HG02970 (cell line): ENCODE data around the gene SMAP2.
"Not testable (repeated sequence)": the region's sequence is repeated elsewhere in the genome, so short reads cannot be mapped to it uniquely, and the experiment has no call there.

Experiments used
- ATAC-seq: cut with Tn5 transposase; IDR thresholded peaks from one replicate; pipeline ENCODE4 v1.9.1; 2021; ENCODE audit warnings: mild to moderate bottlenecking, moderate library complexity, moderate number of reproducible peaks; ENCODE audit not compliant: unreplicated experiment, low FRiP score

Gene SMAP2

DNA sequence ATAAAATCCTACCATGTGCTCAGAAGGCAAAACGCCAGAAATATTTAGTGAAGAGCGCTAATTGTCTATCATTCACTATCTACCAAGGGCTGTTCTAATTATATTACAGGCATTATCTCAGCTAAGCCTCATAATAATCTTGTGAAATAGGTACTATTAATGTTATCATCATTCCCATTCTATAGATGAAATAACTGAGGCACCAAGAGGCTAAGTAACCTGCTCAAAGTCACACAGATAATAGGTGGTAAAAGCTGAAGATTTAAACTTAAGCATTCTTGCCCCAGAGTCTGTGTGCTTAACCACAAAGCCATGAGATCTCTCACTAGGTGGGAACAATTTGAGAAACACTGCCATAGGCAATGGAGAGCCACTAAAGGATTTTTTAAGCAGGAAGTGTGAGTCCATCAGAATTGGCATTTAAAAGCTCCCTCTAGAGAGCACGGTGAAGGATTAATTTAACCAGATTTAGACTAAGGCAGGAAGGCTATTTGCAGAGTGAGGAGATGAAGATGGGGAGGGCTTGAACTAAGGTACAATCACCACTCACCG, 1.7 kb upstream of the SMAP2 start:
- ATAC-seq = no peak

DNA sequence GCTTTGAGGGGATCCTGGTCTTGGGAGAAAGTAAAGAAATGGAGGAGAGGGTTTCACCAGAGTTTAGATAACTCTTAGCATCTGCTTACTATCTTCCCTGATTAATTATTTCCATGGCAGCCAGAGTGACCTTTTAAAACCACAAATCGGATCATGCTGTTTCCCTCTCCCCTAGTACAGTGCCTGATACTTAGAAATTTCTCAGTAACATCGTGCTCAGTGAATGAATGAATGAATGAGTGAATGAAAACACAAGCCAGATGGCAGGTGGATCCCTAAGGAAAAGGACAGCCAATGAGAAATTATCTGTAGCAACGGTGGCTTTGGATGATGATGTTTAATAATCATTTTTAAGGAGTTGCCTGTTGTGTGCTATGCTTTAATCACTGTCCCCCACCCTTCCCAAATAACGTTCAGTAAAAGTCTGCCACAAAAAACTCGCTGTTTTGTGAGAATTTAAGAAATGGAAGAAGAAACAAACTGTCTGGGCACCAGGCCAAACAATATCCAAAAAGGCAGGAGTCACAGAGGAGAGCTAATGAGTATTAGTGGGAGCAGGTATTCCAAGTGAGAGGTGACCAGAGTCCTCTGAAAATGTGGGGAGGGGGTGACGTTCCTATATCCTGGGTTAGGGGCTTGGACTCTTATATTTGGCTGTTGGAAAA, 737 bp upstream of the SMAP2 start:
- ATAC-seq = no peak

GRCh38 chr1:40377512-40377911, 4.0 kb downstream of the SMAP2 start:
- no peak for ATAC-seq

DNA sequence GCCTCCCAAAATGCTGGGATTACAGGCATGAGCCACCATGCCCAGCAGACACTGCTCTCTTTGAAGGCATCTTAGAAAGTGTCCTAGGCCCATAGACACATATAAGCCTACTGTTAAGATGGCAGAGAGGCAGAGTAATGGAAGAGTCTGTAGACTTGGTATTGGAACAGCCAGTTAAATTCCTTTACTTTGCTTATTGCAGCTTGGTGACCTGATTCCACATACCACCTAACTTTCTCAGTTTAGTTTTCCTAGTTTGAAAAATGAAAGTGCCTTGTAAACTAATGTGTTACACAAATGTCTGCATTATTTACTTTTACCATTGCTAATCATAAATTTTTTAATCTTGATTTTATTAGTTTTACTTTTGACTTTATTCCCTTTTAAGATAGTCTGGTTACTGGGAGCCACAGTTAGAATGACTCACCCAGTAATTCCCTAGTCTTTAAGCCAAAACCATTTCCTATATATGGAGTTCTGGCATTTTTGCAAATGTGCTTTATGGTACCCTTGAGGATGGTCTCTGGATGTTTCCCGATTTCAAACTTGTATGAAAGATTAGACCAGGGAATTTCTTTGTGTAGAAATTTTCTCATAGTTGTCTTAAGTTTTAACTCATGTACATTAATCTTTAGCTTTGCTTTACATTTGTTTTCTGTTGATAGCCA, 6.4 kb downstream of the SMAP2 start:
- no peak for ATAC-seq

DNA sequence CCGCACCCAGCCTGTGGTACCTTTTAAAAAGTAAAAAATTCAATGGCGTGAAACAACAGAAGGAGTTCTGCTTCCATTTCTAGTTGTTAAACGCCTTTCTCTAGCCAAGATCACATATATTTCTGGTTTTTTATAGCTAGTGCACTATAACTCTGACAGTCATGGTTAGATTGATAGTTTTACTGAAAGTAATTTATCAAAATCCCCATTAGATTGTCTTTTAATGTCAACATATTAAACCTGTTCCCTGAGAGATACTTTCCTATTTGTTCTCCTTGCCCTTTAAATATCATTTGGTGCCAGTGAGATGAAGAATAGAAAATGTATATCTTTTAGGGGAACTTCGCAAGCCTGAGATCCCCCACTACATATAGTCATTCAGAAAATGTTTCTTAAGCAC, 7.3 kb downstream of the SMAP2 start:
- no peak for ATAC-seq

- no peak for ATAC-seq
These were observed 8.0 kb downstream of the SMAP2 start for GRCh38 chr1:40381268-40382107.

DNA sequence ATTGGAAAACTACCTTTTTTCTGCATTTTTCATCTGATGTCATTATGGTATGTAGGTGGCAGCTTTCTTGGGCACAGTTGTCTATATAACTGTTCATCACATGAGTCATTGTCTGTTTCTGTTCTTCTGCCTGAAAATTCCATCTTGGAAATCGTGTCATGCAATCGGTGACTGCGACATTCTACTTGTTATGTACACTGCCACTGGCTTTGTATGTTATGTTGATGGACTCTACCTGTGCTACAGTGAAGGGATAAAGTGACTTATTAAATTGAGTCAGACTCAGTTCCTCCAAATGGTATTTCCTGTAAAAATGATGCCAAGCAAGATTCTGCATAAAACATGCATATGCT, 8.6 kb downstream of the SMAP2 start:
- no peak for ATAC-seq

DNA sequence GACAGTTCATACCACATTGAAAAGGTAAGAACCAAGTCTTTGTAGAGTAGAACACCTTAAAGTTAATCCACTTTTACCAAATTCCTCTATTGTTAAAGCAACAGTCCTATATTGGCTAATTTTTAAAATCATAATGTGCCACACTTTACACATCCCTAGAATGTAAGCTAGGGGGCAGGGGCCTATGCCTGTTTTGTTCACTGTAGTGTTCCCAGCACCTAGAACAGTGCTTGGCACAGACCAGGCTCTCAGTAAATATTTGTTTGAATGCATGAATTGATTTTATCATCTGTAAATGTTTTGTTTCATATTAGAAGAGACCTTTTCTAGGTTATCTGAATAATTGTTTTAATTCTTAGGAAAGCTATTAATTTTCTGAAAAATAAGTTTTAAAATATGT, 9.1 kb downstream of the SMAP2 start:
- no peak for ATAC-seq

GRCh38 chr1:40383095-40383487, 9.6 kb downstream of the SMAP2 start:
- no peak for ATAC-seq

GRCh38 chr1:40383488-40384412, 10.2 kb downstream of the SMAP2 start:
- no peak for ATAC-seq

DNA sequence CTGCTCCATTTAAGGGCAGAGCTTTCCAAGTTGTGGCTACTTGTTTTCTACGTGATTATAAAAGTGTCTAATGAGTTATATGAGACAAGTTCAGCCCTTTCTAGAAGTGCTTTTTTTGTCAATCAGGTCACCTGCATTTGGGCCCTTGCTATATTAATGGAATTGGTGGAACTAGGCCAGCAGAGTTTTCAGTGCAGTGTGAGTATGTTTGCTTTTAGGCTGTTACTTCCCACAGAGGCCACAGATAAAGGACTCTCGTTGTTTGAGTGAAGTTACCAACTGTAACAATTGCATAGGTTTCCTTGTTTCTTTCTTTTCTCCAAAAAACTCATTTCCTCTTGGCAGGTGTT, 10.9 kb downstream of the SMAP2 start:
- ATAC-seq = no peak

- no peak for ATAC-seq
These were observed 11.4 kb downstream of the SMAP2 start for GRCh38 chr1:40384887-40385286.

GRCh38 chr1:40385437-40386358, 12.2 kb downstream of the SMAP2 start:
- peak; percentile 55 for ATAC-seq

- no peak for ATAC-seq
These were observed 12.8 kb downstream of the SMAP2 start for GRCh38 chr1:40386359-40386723.

- ATAC-seq = no peak
These were observed 13.3 kb downstream of the SMAP2 start for GRCh38 chr1:40386796-40387195.

GRCh38 chr1:40387381-40388306, 14.1 kb downstream of the SMAP2 start:
- not testable (repeated sequence) for ATAC-seq

- ATAC-seq = not testable (repeated sequence)
These were observed 15.2 kb downstream of the SMAP2 start for GRCh38 chr1:40388456-40389321.
